Measurements from ENCODE around the gene VMP1.

VMP1 gene

DNA sequence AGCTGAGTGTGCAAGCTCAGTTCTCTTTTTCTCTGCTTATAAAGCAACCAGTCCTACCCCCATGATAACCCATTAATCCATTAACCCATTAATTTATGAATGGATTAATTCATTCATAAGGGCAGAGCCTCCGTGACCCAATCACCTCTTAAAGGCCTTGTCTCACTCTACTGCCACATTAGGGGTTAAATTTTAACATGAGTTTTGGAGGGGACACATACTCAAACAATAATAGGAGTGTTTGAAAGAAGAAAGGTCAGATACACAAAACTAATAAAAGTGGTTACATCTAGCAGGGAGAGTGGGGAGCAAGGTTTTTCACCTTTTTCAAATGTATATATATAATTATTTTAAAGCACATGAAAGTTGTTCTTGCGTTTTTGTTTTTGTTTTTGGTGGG, 6.8 kb downstream of the VMP1 start:
- no peak overlapping the region for H3K27ac ChIP-seq (ENCODE audit: poor library complexity, severe bottlenecking)
- ATAC-seq (ENCODE audit: low read depth) = no peak
- H3K36me3 ChIP-seq (ENCODE audit: low read depth) = peaks cover 3% of the 10 kb centered on the region
- no peak for DNase-seq (ENCODE audit: low spot score)
- no peak overlapping the region for H3K4me3 ChIP-seq (ENCODE audit: severe bottlenecking)
- H3K27me3 ChIP-seq (ENCODE audit: insufficient read depth, poor library complexity, severe bottlenecking) = no peaks in the 10 kb centered on the region
- TF ChIP-seq, protein P1, sequence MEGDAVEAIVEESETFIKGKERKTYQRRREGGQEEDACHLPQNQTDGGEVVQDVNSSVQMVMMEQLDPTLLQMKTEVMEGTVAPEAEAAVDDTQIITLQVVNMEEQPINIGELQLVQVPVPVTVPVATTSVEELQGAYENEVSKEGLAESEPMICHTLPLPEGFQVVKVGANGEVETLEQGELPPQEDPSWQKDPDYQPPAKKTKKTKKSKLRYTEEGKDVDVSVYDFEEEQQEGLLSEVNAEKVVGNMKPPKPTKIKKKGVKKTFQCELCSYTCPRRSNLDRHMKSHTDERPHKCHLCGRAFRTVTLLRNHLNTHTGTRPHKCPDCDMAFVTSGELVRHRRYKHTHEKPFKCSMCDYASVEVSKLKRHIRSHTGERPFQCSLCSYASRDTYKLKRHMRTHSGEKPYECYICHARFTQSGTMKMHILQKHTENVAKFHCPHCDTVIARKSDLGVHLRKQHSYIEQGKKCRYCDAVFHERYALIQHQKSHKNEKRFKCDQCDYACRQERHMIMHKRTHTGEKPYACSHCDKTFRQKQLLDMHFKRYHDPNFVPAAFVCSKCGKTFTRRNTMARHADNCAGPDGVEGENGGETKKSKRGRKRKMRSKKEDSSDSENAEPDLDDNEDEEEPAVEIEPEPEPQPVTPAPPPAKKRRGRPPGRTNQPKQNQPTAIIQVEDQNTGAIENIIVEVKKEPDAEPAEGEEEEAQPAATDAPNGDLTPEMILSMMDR (IDR thresholded peaks at IDR 0.05; ENCODE audit: poor library complexity, severe bottlenecking) = no peak
- no peaks in the 10 kb centered on the region for H3K9me3 ChIP-seq (ENCODE audit: severe bottlenecking)
- H3K4me1 ChIP-seq (ENCODE audit: insufficient read depth, poor library complexity, severe bottlenecking) = peaks cover 3% of the 10 kb centered on the region

GRCh38 chr17:59716427-59716826, 9.0 kb downstream of the VMP1 start:
- TF ChIP-seq, protein P1 (IDR thresholded peaks at IDR 0.05; ENCODE audit: poor library complexity, severe bottlenecking) = no peak
- ATAC-seq (ENCODE audit: low read depth) (no peak), DNase-seq (ENCODE audit: low spot score) (no peak)
- Histone ChIP-seq H3K27me3 (ENCODE audit: insufficient read depth, poor library complexity, severe bottlenecking) (no peaks in the 10 kb centered on the region), H3K4me3 (ENCODE audit: severe bottlenecking) (no peak overlapping the region), H3K36me3 (ENCODE audit: low read depth) (no peaks in the 10 kb centered on the region; the same call in none of the 2 replicates), H3K4me1 (ENCODE audit: insufficient read depth, poor library complexity, severe bottlenecking) (no peaks in the 10 kb centered on the region), H3K9me3 (ENCODE audit: severe bottlenecking) (no peaks in the 10 kb centered on the region), H3K27ac (ENCODE audit: poor library complexity, severe bottlenecking) (no peak overlapping the region)

GRCh38 chr17:59719526-59719925, 12.1 kb downstream of the VMP1 start:
- Histone ChIP-seq H3K27ac (ENCODE audit: poor library complexity, severe bottlenecking) (no peak overlapping the region), H3K36me3 (ENCODE audit: low read depth) (no peaks in the 10 kb centered on the region; the same call in none of the 2 replicates)
- ATAC-seq (ENCODE audit: low read depth) = no peak

DNA sequence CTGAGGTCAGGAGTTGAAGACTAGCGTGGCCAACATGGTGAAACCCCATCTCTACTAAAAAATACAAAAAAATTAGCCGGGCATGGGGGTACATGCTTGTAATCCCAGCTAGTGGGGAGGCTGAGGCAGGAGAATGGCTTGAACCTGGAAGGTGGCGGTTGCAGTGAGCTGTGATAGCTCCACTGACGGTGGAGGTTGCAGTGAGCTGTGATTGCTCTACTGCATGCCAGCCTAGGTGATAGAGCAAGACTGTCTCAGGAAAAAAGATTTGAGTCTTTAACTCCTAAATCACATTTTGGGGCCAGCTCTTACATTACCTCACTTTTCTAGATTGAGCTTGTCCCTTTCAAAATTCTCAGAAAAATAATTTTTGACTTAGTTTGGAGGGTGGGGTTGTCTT, 15.2 kb downstream of the VMP1 start:
- TF ChIP-seq, protein P1 (IDR thresholded peaks at IDR 0.05; ENCODE audit: poor library complexity, severe bottlenecking) = no peak
- no peak for ATAC-seq (ENCODE audit: low read depth)
- Histone ChIP-seq H3K36me3 (ENCODE audit: low read depth) (peaks cover 3% of the 10 kb centered on the region; the same call in 1 of the 2 replicates), H3K27ac (ENCODE audit: poor library complexity, severe bottlenecking) (no peak overlapping the region), H3K4me1 (ENCODE audit: insufficient read depth, poor library complexity, severe bottlenecking) (peaks cover 5% of the 10 kb centered on the region), H3K9me3 (ENCODE audit: severe bottlenecking) (no peaks in the 10 kb centered on the region), H3K4me3 (ENCODE audit: severe bottlenecking) (no peak overlapping the region), H3K27me3 (ENCODE audit: insufficient read depth, poor library complexity, severe bottlenecking) (no peaks in the 10 kb centered on the region)
- DNase-seq (ENCODE audit: low spot score) = no peak

More at GRCh38 chr17:59719526-59719925, 12.1 kb downstream of the VMP1 start:
- H3K27me3 ChIP-seq (ENCODE audit: insufficient read depth, poor library complexity, severe bottlenecking) = no peaks in the 10 kb centered on the region
- DNase-seq (ENCODE audit: low spot score) = no peak
- H3K4me3 ChIP-seq (ENCODE audit: severe bottlenecking) = no peak overlapping the region
- no peaks in the 10 kb centered on the region for H3K9me3 ChIP-seq (ENCODE audit: severe bottlenecking)
- no peaks in the 10 kb centered on the region for H3K4me1 ChIP-seq (ENCODE audit: insufficient read depth, poor library complexity, severe bottlenecking)
- TF ChIP-seq, protein P1 (IDR thresholded peaks at IDR 0.05; ENCODE audit: poor library complexity, severe bottlenecking) = no peak

- H3K4me1 ChIP-seq (ENCODE audit: insufficient read depth, poor library complexity, severe bottlenecking) = peaks cover 5% of the 10 kb centered on the region
- H3K9me3 ChIP-seq (ENCODE audit: severe bottlenecking) = no peaks in the 10 kb centered on the region
- ATAC-seq (ENCODE audit: low read depth) (no peak), DNase-seq (ENCODE audit: low spot score) (no peak)
- TF ChIP-seq, protein P1 (IDR thresholded peaks at IDR 0.05; ENCODE audit: poor library complexity, severe bottlenecking) = no peak
- peaks cover 3% of the 10 kb centered on the region; the same call in 1 of the 2 replicates for H3K36me3 ChIP-seq (ENCODE audit: low read depth)
- H3K4me3 ChIP-seq (ENCODE audit: severe bottlenecking) = no peak overlapping the region
- H3K27ac ChIP-seq (ENCODE audit: poor library complexity, severe bottlenecking) = no peak overlapping the region
- no peaks in the 10 kb centered on the region for H3K27me3 ChIP-seq (ENCODE audit: insufficient read depth, poor library complexity, severe bottlenecking)
These were observed 15.6 kb downstream of the VMP1 start for GRCh38 chr17:59723041-59723440.

All from RWPE2 (cell line).